ENCODE measurements around the gene FBF1. TPM values are rescaled to one million over a fixed set of nuclear protein-coding genes. Genes with fewer than 3 reads are reported as not detected.
A peak's percentile ranks its signal among the peaks of the same experiment; 100 is the strongest.

The FBF1 gene
- polyA plus RNA-seq, 1 experiment: 2.5 TPM

GRCh38 chr17:75893305-75894048 is 47.4 kb downstream of the FBF1 start:
- no peaks in the 10 kb centered on the region; the same call in 1 of the 2 replicates for H3K9me3 ChIP-seq (ENCODE audit: control insufficient read depth, insufficient read depth, low read length)
- ChIA-PET POLR2A (interaction anchor here (0.6 kb wide), 1 partner anchor 79 kb away, joined by 3 read pairs; no protein-coding TSS in a partner anchor), CTCF (no interaction called here)
- no peak for DNase-seq (ENCODE audit: low read depth, low spot score)
- peak overlapping the region; percentile 2 for H3K27ac ChIP-seq (ENCODE audit: low read depth, low read length)
- no peak for TF ChIP-seq CTCF (IDR thresholded peaks at IDR 0.05; ENCODE audit: low read depth, low read length)
- no peaks in the 10 kb centered on the region for H3K27me3 ChIP-seq (ENCODE audit: control insufficient read depth, insufficient read depth, low read length)
- H3K4me3 ChIP-seq (ENCODE audit: low read depth, low read length): no peak overlapping the region

GRCh38 chr17:75892556-75893224 is 48.2 kb downstream of the FBF1 start:
- TF ChIP-seq CTCF (IDR thresholded peaks at IDR 0.05; ENCODE audit: low read depth, low read length): no peak
- Histone ChIP-seq H3K9me3 (ENCODE audit: control insufficient read depth, insufficient read depth, low read length) (no peaks in the 10 kb centered on the region; the same call in 1 of the 2 replicates), H3K27ac (ENCODE audit: low read depth, low read length) (no peak overlapping the region), H3K4me3 (ENCODE audit: low read depth, low read length) (no peak overlapping the region), H3K27me3 (ENCODE audit: control insufficient read depth, insufficient read depth, low read length) (no peaks in the 10 kb centered on the region)
- ChIA-PET CTCF (no interaction called here), POLR2A (no interaction called here)
- DNase-seq (ENCODE audit: low read depth, low spot score): no peak

- Histone ChIP-seq H3K4me3 (ENCODE audit: low read depth, low read length) (no peak overlapping the region), H3K9me3 (ENCODE audit: control insufficient read depth, insufficient read depth, low read length) (no peaks in the 10 kb centered on the region; the same call in 1 of the 2 replicates), H3K27ac (ENCODE audit: low read depth, low read length) (no peak overlapping the region), H3K27me3 (ENCODE audit: control insufficient read depth, insufficient read depth, low read length) (no peaks in the 10 kb centered on the region)
- no peak for TF ChIP-seq CTCF (IDR thresholded peaks at IDR 0.05; ENCODE audit: low read depth, low read length)
- ChIA-PET POLR2A (no interaction called here), CTCF (no interaction called here)
- DNase-seq (ENCODE audit: low read depth, low spot score): no peak
Measured at GRCh38 chr17:75891605-75892555, 49.0 kb downstream of the FBF1 start.

GRCh38 chr17:75891022-75891604 is 49.7 kb downstream of the FBF1 start:
- H3K4me3 ChIP-seq (ENCODE audit: low read depth, low read length): no peak overlapping the region

More at GRCh38 chr17:75891022-75891604, 49.7 kb downstream of the FBF1 start:
- no peak for TF ChIP-seq CTCF (IDR thresholded peaks at IDR 0.05; ENCODE audit: low read depth, low read length)
- no peaks in the 10 kb centered on the region for H3K27me3 ChIP-seq (ENCODE audit: control insufficient read depth, insufficient read depth, low read length)
- no peak overlapping the region for H3K27ac ChIP-seq (ENCODE audit: low read depth, low read length)
- CTCF ChIA-PET: interaction anchor here (1.4 kb wide), 1 partner anchor 30 kb away, joined by 3 read pairs; no protein-coding TSS in a partner anchor
- H3K9me3 ChIP-seq (ENCODE audit: control insufficient read depth, insufficient read depth, low read length): no peaks in the 10 kb centered on the region; the same call in 1 of the 2 replicates
- DNase-seq (ENCODE audit: low read depth, low spot score): no peak
- POLR2A ChIA-PET: no interaction called here
